Measurements from ENCODE around the gene HACE1. TPM values are rescaled to one million over a fixed set of nuclear protein-coding genes. Genes with fewer than 3 reads are reported as not detected.
A peak's percentile ranks its signal among the peaks of the same experiment; 100 is the strongest.
"Not testable (repeated sequence)": the region's sequence is repeated elsewhere in the genome, so short reads cannot be mapped to it uniquely, and the experiment has no call there.

Gene HACE1
- total RNA-seq, 1 donor from 2014 or later: 14.0 TPM

- DNase-seq (ENCODE audit: low read depth, low spot score): not testable (repeated sequence)
Observed at GRCh38 chr6:104739124-104739523, 120.6 kb downstream of the HACE1 start.

DNA sequence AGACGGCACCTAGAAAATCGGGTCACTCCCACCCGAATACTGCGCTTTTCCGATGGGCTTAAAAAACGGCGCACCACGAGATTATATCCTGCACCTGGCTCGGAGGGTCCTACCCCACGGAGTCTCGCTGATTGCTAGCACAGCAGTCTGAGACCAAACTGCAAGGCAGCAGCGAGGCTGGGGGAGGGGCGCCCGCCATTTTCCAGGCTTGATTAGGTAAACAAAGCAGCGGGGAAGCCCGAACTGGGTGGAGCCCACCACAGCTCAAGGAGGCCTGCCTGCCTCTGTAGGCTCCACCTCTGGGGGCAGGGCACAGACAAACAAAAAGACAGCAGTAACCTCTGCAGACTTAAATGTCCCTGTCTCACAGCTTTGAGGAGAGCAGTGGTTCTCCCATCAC is 122.2 kb downstream of the HACE1 start:
- not testable (repeated sequence) for DNase-seq (ENCODE audit: low read depth, low spot score)

GRCh38 chr6:104736545-104736944 is 123.2 kb downstream of the HACE1 start:
- no peak for DNase-seq (ENCODE audit: low read depth, low spot score)

- DNase-seq (ENCODE audit: low read depth, low spot score): no peak
Observed at GRCh38 chr6:104730450-104730849, 129.3 kb downstream of the HACE1 start.

DNA sequence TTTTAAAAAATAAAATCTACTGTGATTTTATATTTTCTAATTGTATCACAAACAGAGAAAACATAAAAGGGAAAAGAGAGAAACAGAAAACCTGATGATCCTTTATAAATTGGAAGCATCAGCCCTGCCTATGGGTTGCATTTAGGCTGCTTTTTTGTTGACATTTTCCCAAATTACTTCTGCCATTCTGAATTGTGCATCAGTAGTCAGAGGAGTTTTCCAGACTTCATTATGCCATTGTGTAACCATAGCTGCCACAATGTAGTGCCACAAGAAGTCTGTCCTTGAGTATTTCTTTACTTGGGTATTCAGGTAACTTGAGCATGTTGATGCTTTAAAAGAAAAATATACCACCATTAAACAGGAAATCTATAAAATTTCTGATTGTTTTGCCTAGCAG is 130.3 kb downstream of the HACE1 start:
- no peak for DNase-seq (ENCODE audit: low read depth, low spot score)

DNA sequence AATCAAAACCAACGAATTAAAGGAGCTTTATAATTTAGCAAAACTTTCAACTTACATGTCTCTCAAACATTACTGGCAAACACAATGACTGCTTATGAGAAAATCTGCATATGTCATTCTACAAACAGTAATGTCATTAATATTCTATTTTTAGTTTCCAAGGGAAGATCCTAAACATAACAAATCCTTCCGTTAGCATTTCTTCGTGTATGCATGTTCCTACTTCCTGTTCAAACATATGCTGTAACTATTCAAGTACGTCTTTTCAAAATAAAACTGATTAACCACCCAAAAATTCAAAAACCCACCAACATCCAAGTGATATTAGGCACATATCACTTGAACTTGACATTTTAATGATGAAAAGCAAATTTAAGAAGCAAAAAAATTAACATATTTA is 131.3 kb downstream of the HACE1 start:
- no peak for DNase-seq (ENCODE audit: low read depth, low spot score)

DNA sequence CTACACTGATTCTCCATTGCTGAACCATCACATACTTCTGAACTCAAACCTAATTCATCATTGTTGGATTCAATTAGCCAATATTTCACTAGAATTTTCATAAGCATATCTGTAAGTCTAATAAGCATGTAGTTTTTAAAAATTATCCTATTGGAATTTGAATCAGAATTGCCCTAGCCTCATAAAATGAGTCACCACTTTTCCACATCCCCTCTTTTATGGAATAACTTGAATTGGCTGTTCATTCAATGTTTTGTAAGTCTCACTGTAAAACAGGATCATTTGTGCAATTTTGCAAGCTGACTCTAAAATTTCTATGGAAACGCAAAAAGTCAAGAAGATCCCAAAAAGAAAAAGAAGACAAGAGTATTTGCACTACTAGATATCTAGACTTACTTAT is 141.0 kb downstream of the HACE1 start:
- no peak for DNase-seq (ENCODE audit: low read depth, low spot score)

DNA sequence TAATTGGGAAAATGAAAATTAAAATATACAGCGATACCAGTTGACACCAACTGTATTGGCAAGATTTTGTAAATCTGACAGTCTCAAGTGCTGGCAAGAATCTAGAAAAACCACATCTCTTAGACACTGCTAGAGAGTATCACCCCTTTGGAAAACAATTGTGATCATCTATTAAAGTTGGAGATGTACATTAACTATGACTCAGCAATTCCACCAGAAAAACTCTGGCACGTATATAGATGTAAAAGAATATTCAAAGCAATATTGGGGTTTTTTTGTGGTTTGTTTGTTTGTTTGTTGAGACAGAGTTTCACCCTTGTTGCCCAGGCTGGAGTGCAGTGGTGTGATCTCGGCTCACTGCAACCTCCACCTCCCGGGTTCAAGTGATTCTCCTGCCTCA is 142.9 kb downstream of the HACE1 start:
- no peak for DNase-seq (ENCODE audit: low read depth, low spot score)

DNA sequence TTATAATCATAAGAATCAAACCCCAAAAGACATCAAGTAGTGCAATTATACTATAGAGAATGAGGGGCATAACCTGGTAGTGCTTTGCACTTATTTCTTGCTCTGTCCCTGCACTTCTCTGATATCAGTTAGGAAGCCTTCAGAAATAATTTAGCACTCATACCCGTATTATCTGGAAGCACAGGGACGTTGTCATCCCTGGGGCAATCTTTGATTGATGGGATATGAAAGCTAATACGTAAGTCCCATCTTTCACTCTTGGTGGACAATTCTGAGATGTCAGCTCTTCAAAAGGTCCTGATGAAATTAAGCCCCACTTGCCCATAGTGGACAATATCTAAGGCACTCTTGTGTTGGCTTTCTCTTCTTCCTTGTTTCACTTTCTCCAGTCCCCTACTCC is 144.9 kb downstream of the HACE1 start:
- DNase-seq (ENCODE audit: low read depth, low spot score): no peak

DNA sequence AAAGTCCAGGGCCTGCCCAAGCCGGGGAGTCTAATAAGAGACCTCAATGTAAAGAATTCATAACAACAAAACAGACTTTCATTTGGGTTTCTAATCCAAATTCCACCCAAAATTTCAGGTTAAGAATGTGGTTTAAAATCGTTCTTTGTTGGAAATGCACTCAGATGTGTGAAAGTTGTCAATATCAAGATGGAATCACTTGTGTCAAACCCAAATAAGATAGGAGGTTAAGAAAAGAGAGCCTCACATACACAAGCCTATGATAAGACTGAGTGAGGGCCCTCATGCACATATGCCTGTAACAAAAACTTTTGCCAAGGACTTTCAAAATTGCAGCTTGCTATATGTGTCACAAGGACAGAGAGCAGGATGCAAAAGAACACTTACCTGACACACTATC is 145.7 kb downstream of the HACE1 start:
- DNase-seq (ENCODE audit: low read depth, low spot score): no peak

DNA sequence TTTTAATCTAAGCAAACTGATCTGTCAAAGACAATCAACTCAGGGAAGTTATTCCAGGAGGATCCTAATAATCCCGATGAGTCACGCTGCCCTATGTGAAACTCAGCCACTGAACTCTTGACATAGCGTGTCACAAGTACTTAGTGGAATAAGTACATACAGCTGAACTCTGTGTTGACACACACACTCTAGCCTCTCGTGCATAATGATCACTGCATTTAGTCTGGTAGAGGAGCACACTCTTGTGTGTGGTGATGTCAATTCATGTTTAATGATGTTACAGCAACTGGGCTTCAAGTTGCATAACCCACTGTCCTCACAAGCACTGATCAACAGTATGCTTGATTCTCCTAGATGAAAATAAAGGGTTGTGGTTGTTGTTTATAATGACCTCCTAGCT is 148.3 kb downstream of the HACE1 start:
- DNase-seq (ENCODE audit: low read depth, low spot score): no peak

GRCh38 chr6:104710543-104711335 is 149.0 kb downstream of the HACE1 start:
- no peak for DNase-seq (ENCODE audit: low read depth, low spot score)

DNA sequence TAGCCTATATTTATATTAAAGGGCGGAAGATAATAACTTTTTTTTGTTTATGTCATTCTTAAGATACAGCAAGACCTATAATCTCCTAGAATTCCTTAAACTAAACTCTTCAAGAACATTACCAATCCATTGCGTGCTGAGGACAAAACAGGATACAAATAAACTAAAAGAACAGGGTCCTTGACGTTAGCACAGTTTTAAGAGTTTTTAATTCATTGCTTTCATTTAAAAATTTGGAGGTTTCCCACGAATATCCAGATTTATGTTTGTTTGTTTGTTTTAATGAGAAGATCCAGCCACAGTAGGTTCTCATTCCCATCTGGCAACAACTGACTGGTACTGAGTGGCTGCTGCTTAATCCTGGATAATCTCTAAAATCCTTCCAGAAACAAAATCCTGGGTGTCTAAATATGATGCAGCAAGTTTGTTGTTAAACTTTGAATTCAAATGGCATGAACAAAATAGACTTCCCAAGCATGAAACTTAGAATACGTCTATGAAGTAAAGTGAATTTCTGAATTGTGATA is 153.7 kb downstream of the HACE1 start:
- no peak for DNase-seq (ENCODE audit: low read depth, low spot score)

DNA sequence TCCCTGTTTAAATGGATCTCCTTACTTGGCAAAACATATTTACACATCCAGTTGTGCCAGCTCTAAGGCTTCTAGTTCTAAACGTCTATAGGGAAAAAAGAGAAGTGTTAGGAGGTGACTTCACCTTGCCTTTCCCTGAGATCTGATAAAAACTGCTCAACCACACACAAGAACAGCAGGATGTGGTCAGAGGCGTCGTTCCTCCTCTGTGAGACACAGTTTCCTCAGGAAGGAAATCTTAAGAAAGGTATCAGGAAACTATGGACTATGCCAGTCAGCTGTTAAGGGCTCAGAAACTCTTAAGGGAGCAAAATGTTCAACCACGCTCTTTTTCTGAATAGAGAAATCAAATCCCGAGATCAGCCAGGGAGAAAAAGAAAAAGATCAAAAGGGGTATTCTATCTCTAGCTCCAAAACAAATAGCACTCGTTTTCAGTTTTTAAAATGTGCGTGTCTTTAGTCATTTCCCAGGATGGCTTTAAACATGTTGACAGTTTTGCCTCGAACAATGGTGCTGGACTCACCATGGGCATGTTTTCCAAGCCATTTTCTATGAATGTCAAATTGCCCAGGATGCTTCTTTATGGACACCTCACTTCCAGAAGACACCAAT is 154.5 kb downstream of the HACE1 start:
- peak; percentile 83 for DNase-seq (ENCODE audit: low read depth, low spot score)

DNA sequence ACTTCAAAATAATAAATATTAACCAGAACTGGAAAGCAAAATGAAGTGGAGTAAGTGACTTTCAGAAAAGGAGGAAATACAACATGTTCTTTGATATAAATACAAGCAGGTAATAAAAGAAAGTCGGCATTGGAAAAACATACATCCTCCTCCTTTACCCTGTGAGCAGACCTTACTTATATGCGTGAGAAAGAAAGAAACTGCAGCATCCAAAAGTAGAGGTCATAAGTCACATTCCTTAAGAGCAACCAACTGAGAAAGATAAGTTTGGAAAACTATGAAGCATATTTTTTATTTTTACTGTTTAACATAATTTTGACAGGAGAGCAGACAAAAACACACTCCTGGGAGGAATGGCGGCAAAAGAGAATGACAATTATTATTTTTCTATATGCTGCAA is 155.5 kb downstream of the HACE1 start:
- no peak for DNase-seq (ENCODE audit: low read depth, low spot score)

- DNase-seq (ENCODE audit: low read depth, low spot score): no peak
Observed at GRCh38 chr6:104702126-104702841, 157.4 kb downstream of the HACE1 start.

DNA sequence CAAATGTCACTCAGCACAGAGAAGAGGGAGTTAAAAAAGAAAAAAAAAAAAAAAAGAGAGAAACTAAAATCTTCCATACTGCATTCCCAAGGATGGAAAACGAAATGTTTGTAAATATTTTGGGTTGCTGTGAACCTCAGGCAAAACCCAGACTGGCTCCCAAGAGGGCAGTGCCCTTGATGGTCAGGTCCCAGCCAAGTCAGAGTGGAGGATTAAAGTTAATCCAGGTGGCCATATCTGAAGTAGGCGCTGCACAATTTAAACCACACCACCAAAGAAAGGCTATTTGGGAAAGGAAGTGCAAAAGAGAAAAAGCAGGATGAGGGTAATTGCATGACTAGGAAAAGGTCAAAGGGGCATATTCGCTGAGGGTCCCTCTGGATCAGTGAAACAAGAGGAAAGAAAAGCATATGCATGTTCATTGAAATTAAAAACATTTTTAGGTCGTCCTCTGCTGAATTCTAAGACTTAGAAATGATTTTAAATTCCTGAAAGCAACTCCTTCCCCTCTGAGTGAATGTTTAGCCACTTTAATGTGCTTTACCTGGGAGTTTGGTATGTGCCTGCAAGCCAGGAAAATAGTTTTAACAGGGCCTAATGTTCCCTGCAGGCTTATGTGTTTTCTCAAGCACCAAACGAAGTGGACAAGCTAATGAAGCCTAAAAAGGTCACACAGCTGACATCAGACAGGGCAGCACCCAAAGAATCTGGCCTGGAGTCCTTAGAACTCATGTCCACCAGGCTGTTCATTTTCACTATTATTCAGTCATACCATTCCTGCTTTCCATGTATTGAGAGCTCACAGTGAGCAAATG is 159.1 kb downstream of the HACE1 start:
- DNase-seq (ENCODE audit: low read depth, low spot score): no peak

DNA sequence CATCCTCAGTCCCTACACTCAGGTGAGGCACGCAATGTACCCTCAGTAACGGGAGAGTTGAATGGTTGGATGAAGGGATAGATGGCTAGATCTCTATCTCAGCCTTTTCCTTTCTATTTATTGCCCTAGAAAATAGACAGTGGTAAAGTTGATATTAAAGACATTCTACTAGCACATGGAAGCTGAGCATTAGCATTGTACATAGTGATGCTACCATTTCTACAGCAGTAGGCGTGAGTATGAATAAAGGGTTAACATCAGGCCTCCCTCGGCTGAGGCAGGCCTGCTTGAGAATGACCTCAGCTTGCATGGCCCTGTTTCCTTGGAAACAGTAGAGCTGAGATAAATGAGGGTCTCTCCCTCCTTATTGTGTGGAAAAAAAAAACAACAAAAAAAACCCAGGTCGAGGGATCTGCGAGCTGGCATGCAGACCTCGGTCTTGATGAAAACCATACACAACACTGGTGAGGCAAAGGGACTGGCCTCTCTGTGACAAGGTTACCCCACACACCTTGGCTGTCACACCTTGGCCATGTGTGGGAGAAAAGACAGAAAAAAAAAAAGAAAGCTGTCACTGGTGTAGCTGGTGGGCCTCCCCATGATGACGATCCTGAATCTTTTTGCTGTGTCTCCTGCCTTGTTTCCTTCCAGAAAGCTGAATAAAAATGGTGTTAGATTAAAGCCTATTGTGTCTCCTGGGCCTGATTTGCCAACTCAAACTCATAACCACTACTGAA is 160.0 kb downstream of the HACE1 start:
- DNase-seq (ENCODE audit: low read depth, low spot score): no peak

DNA sequence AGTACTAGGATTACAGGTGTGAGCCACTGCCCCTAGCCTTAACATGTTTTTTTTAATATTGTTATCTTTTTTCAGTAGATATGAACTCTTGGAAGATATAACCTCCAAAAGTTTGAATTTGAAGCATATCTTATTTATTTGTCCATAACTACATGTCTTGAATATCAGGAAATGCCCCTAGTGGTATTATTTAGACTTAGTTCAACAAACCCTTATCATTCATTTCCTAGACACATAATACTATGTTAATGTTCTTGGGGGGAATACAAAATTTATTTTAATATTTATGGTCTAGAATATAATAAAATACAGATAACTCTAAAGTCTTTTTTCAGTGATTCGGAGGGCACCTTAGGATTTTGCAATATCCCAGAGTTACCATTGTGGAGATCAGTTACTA is 160.7 kb downstream of the HACE1 start:
- DNase-seq (ENCODE audit: low read depth, low spot score): no peak

DNA sequence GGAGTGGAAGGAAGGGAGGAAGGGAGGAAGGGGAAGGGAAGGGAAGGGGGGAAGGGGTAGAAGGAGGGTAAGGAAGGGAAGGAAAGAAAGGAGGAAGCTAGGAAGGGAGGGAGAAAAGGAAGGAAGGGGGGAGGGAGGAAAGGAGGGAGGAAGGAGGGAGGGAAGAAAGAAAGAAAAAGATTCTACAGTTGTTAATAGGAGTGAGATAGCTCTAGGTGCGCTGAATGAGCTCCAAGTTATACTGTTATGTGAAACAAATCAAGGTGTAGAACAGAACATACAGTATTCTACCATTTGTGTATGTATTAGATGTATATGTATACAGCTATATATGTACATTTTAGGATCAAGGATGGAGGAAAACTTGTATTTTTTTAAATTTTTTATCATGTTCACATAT is 167.7 kb downstream of the HACE1 start:
- no peak for DNase-seq (ENCODE audit: low read depth, low spot score)
